Fibroblast of mammary gland (primary cell): ENCODE data around the gene TGIF1.
A peak's percentile ranks its signal among the peaks of the same experiment; 100 is the strongest.

Source experiments
- DNase-seq: peaks from one replicate; pipeline ENCODE4 v3.0.0-alpha.2; 2010; ENCODE audit warnings: low read depth
- H3K4me3 ChIP-seq: 2 replicates; pipeline ENCODE4 v1.5.1; 2011; ENCODE audit warnings: low read depth, mild to moderate bottlenecking, low read length, moderate library complexity; ENCODE audit not compliant: control insufficient read depth
- TF ChIP-seq, protein P1 (sequence below): conservative IDR thresholded peaks from 2 replicates; pipeline ENCODE4 v1.5.1; 2011; ENCODE audit warnings: low read depth, low read length, inconsistent platforms; ENCODE audit not compliant: control insufficient read depth, insufficient read depth

TGIF1 gene

DNA sequence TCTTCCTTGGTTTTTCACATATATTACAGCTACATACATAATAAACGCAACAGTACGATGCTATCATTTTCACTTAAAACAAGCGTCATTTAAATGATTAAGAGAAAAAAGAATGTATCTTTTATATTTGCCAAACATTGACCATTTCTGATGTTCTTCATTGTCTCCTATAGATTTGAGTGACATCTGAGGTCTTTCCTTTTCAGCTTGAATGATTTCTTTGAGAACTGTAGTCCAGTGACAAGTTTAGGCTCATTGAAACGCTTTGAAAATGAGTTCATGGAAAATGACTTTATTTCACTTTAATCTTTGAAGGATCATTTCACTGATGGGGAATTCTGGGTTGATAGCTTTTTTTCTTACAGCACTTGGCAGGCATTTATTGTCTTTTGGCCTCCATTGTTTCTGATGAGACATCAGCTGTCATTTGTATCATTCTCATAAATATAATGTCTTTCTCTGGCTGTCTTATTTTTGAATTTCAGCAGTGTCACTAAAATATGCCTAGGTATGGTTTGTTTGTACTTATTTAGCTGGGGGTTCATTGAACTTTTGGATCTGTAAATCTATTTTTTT, 10.9 kb downstream of the TGIF1 start:
- DNase-seq, result no peak
- TF ChIP-seq, protein P1, sequence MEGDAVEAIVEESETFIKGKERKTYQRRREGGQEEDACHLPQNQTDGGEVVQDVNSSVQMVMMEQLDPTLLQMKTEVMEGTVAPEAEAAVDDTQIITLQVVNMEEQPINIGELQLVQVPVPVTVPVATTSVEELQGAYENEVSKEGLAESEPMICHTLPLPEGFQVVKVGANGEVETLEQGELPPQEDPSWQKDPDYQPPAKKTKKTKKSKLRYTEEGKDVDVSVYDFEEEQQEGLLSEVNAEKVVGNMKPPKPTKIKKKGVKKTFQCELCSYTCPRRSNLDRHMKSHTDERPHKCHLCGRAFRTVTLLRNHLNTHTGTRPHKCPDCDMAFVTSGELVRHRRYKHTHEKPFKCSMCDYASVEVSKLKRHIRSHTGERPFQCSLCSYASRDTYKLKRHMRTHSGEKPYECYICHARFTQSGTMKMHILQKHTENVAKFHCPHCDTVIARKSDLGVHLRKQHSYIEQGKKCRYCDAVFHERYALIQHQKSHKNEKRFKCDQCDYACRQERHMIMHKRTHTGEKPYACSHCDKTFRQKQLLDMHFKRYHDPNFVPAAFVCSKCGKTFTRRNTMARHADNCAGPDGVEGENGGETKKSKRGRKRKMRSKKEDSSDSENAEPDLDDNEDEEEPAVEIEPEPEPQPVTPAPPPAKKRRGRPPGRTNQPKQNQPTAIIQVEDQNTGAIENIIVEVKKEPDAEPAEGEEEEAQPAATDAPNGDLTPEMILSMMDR, result no peak
- no peak overlapping the region for H3K4me3 ChIP-seq

DNA sequence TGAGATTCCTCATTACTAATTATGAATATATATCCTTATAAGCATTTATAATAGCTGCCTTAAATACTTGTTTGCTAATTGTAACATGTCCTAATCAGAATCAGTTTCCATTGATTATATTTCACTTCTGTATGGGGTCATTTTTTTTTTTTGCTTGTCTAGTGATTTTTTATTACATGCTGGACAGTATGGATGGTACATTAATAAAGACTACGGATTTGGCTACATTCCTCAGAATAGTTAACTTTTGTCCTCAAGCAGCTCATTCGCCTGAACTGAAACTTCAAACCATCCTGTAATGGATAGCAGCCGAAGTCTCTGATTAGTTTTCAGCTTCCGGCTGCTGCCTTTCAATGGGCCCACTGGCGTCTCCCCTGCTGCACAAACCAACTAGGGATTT, 11.7 kb downstream of the TGIF1 start:
- H3K4me3 ChIP-seq, result no peak overlapping the region
- TF ChIP-seq, protein P1, result no peak
- DNase-seq, result no peak

DNA sequence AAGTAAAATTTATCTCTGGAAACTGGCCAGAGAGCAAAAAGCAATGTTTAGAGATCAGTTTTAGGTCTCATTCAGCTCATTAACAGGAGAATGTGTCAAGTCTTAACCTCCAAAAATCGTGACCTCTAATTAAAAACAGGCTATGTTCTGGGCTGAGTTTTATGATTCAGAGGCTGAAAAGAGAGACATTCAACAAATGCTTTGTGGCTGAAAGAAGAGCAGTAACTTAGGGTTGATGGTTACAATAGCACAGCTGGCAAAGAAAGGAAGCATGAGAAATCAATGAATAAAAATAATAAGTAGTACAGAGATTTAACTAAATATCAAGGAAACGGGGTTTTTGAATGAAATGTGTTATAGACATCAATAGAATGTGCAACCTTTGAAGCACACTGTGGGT, 13.1 kb downstream of the TGIF1 start:
- TF ChIP-seq, protein P1, result no peak
- no peak overlapping the region for H3K4me3 ChIP-seq
- peak; percentile 82 for DNase-seq

DNA sequence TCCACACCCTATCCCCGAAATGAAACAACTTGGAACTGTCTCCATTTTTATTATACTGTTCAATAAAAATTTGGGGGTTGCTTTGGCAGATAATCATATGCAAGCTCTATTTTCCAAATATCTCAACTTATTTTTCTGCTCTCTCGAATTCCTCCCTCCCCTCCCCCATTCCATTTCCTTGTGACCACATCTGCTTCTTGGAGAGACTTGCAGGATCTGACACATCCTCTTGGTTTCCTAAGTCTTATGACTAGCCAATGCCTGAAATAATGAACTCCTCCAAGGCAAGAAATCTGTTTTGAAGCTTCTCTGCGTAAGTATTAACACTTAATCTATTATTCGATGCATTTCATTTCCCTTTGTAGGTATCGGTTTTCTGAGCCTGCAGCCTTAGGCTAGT, 16.1 kb downstream of the TGIF1 start:
- no peak overlapping the region for H3K4me3 ChIP-seq
- TF ChIP-seq, protein P1, result no peak
- DNase-seq, result peak; percentile 95

DNA sequence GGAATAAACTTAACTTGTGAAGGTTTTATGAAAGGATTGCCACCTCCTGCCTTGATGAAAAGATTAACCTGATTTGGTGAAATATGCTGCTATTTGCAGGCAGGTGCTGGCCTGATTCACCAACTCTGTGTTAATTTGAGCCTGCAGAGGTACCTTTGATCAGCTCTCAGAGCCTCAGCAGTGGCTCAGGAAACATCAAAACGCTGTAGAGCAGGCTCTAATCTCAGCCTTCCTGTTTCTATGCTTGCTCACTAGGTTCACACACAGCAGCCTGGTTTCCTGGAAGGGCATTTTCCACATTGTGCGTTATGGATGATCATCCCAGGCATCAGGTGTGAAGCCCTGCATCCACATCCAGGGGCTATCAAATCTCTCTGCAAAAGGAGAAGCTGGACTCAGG, 16.9 kb downstream of the TGIF1 start:
- TF ChIP-seq, protein P1, result no peak
- no peak for DNase-seq
- no peak overlapping the region for H3K4me3 ChIP-seq

DNA sequence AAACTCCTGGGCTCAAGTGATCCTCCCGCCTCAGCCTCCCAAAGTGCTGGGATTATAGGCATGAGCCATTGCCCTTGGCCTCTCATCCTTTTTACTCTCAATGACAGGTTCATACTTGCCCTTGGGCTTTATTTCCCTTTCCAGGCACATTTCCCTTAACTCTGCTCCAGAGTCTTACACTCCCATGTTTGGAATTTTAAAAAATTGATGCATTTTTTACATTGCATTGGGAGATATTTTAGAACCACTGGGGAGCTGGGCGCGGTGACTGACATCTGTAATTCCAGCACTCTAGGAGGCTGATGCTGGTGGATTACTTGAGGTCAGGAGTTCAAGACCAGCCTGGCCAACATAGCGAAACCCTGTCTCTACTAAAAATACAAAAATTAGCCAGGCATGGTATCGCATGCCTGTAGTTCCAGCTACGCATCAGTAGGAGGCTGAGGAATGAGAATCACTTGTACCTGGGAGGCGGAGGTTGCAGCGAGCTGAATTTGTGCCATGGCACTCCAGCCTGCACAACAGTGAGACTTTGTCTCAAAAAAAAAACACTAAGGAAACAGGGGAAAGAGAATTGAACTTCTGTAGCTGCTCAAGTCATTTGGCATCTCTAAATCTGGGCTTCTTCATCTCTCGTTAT, 18.2 kb downstream of the TGIF1 start:
- H3K4me3 ChIP-seq, result no peak overlapping the region
- TF ChIP-seq, protein P1, result no peak
- DNase-seq, result no peak

DNA sequence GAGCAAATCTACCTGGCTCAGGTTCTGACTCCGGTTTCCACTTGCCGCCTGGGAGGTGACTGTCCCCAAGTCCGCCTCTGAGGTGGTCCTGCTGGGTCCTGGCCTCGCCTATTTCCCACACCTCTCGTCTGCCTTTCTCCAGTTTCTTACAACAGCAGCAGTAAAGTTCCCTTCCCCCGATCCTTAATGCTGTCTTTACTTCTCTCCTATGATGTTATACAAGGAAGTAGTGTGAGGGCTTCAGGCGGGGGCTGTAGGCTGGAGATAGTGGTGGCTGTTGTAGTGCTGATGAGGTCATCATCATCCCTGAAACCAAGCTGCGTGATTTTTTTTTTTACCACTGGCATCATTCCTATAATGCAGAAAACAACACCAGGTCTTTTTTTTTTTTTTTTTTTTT, 18.9 kb downstream of the TGIF1 start:
- DNase-seq, result no peak
- TF ChIP-seq, protein P1, result no peak
- no peak overlapping the region for H3K4me3 ChIP-seq
